IMR-90 (cell line): Measurements from ENCODE around the gene TMEM59.

Experiments used
- CEBPB ChIP-seq: IDR thresholded peaks from 2 replicates; pipeline ENCODE4 v1.6.1; 2012; ENCODE audit warnings: low read depth, low read length, improper control_type of control experiment
- CTCF ChIP-seq: conservative IDR thresholded peaks from 2 replicates; pipeline ENCODE4 v1.5.1; 2012; ENCODE audit warnings: mild to moderate bottlenecking, low read depth, low read length, improper control_type of control experiment
- FOS ChIP-seq: fragments of 150-350 bp; IDR thresholded peaks from 2 replicates; pipeline ENCODE4 v1.6.1; 2016; ENCODE audit warnings: low read depth, low read length
- MAFK ChIP-seq: IDR thresholded peaks from 2 replicates; pipeline ENCODE4 v1.6.1; 2012; ENCODE audit warnings: low read depth, low read length, improper control_type of control experiment
- MAZ ChIP-seq: IDR thresholded peaks from 2 replicates; pipeline ENCODE4 v1.6.1; 2012; ENCODE audit warnings: low read depth, mild to moderate bottlenecking, low read length, improper control_type of control experiment, moderate library complexity, borderline replicate concordance
- MXI1 ChIP-seq: IDR thresholded peaks from 2 replicates; pipeline ENCODE4 v1.6.1; 2012; ENCODE audit warnings: low read depth, mild to moderate bottlenecking, low read length, moderate library complexity, borderline replicate concordance
- POLR2A ChIP-seq: IDR thresholded peaks from 2 replicates; pipeline ENCODE4 v1.6.1; 2012; ENCODE audit warnings: mild to moderate bottlenecking, low read depth, low read length
- RAD21 ChIP-seq: IDR thresholded peaks from 2 replicates; pipeline ENCODE4 v1.6.1; 2012; ENCODE audit warnings: low read length, improper control_type of control experiment
- RCOR1 ChIP-seq: IDR thresholded peaks from 2 replicates; pipeline ENCODE4 v1.6.1; 2012; ENCODE audit warnings: mild to moderate bottlenecking, low read length, improper control_type of control experiment; ENCODE audit not compliant: insufficient replicate concordance
- RFX5 ChIP-seq: IDR thresholded peaks from 2 replicates; pipeline ENCODE4 v1.8.0; 2012; ENCODE audit warnings: low read depth, mild to moderate bottlenecking, low read length, moderate library complexity
- SMC3 ChIP-seq: fragments of 150-350 bp; IDR thresholded peaks from 2 replicates; pipeline ENCODE4 v1.6.1; 2016; ENCODE audit warnings: low read depth, mild to moderate bottlenecking, antibody characterized with exemption, low read length, moderate library complexity
- USF2 ChIP-seq: fragments of 150-350 bp; IDR thresholded peaks from 2 replicates; pipeline ENCODE4 v1.6.1; 2017; ENCODE audit warnings: mild to moderate bottlenecking, antibody characterized with exemption, low read length, low read depth

GRCh38 chr1:54013393-54014008, 39.5 kb downstream of the TMEM59 start:
- TF ChIP-seq CTCF, result no peak
- TF ChIP-seq POLR2A, result no peak
- TF ChIP-seq MXI1, result no peak
- no peak for TF ChIP-seq MAFK
- no peak for TF ChIP-seq RFX5
- TF ChIP-seq RCOR1, result no peak
- TF ChIP-seq USF2, result no peak
- no peak for TF ChIP-seq CEBPB
- TF ChIP-seq RAD21, result no peak
- no peak for TF ChIP-seq FOS
- TF ChIP-seq SMC3, result no peak
- no peak for TF ChIP-seq MAZ
